Measurements from ENCODE around the gene NFKB1.

Gene NFKB1

DNA sequence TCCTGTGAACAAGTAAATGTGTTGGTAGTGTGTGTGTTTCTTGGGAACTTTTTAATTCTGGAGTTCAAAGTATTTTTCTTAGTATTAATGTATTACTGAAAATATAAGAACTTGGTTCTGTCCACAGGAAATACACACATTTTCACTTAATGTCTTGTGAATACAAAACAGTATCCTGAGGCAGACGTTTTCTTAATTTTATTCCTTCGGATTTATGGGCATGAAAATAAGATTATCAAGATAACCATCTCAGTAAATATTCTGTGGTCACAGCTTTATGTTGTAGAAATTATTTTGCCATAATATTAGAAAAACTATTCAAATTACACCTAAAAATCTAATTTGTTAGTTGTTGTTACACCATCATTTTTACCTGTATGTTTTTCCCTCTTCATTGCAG lies 29.8 kb downstream of the NFKB1 start:
- DNase-seq (ENCODE audit: low read depth in 2 of 3, low spot score in 2 of 3) = no peak

- DNase-seq (ENCODE audit: low read depth in 2 of 3, low spot score in 2 of 3) = no peak
Observed at GRCh38 chr4:102531462-102531861, 30.3 kb downstream of the NFKB1 start.

DNA sequence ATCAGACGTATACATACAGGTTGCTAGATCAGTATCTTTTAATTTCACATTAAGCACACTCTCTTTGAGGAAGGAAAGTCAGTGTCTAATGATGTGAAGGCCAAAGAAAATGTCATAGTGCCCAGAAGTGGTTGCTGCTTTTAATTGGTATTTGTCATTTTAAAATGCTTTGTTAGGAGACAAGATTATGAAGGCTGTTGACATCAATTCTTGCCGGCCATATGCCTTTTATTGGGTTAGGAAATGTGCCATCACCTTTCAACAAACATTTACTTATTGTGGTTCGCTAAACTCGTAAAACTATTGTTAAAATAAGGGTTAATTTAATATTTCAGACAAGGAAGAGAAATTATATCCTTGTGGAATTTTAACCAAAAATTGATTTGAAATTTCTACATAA lies 32.2 kb downstream of the NFKB1 start:
- DNase-seq (ENCODE audit: low read depth in 2 of 3, low spot score in 2 of 3) = no peak

DNA sequence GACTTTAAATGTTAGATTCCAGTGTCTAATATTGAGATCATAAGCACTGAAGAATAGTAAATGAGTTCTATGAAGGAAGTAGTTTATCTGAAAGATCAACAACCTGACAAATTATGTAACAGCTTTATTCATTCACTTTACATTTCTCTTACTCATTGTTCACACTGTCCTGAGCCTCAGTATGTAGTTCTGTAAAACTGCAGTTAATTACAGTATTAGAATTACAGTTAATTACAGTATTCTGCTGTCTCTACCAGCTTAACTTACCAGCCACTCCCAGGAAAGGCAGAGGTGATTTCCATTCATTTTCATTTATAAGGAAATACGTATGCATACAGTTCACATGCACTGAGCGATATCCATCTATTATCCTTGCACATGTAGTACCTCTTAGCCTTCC lies 32.7 kb downstream of the NFKB1 start:
- no peak for DNase-seq (ENCODE audit: low read depth in 2 of 3, low spot score in 2 of 3)

DNA sequence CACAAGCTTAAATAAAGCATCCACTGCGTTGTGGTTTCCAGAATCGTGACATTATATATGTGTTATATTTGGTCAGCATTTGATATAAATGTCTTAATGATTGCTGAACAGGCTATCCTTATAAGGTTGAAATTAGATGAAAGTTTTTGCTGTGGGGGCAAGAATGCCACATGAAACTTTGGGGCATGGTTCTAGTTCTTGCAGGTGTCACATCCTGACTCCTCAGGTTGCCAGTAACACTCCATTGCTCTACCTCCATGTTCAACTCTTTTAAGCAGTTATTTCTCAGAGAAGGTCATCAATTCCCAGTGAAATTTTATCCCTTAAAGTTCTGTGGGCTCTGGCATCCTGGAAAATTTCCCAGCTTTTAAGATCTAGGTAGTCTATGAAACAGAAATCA lies 33.7 kb downstream of the NFKB1 start:
- DNase-seq (ENCODE audit: low read depth in 2 of 3, low spot score in 2 of 3) = no peak

GRCh38 chr4:102535398-102536082 lies 34.4 kb downstream of the NFKB1 start:
- DNase-seq (ENCODE audit: low read depth in 2 of 3, low spot score in 2 of 3) = no peak

DNA sequence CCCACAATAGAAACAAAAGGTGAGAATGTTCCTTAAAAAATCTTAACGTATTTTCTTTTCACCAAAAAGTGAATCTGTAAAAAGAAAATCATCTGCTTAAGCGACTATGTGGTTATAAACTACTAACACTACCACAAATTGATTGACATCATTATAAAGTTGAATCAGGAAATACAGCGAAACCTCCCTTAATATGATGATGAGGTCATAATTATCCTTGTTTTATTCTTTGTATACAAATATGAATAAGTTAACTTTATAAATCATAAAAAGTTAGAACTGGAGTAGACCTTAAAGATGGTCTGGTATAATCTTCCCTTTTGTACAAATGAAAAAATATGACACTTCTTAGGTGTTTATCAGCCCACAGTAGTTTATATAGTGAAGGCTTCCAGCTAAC lies 35.6 kb downstream of the NFKB1 start:
- DNase-seq (ENCODE audit: low read depth in 2 of 3, low spot score in 2 of 3) = no peak

- DNase-seq (ENCODE audit: low read depth in 2 of 3, low spot score in 2 of 3) = no peak
Observed at GRCh38 chr4:102537269-102537668, 36.1 kb downstream of the NFKB1 start.

- DNase-seq (ENCODE audit: low read depth in 2 of 3, low spot score in 2 of 3) = no peak
Observed at GRCh38 chr4:102541697-102542096, 40.5 kb downstream of the NFKB1 start.

GRCh38 chr4:102543030-102543928 lies 42.1 kb downstream of the NFKB1 start:
- no peak for DNase-seq (ENCODE audit: low read depth in 2 of 3, low spot score in 2 of 3)

DNA sequence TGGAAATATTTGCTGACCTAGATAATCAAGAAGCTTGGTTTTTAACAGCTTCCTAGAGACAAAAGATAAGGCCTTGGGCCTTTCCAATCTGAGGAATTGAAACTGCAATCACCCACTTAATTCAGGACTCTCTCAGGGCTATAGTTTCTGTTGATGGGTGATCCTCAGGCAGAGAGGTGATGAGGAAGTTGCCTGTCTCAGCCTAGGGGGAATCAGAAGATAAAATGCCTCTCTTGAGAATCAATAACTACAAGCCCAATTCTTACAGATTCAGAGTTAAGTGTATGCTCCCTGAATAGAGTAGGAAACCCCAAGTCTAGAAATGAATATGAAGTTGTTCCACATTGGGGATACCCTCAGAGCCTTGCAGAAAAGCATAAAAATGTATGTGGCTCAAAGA lies 45.5 kb downstream of the NFKB1 start:
- DNase-seq (ENCODE audit: low read depth in 2 of 3, low spot score in 2 of 3) = no peak

DNA sequence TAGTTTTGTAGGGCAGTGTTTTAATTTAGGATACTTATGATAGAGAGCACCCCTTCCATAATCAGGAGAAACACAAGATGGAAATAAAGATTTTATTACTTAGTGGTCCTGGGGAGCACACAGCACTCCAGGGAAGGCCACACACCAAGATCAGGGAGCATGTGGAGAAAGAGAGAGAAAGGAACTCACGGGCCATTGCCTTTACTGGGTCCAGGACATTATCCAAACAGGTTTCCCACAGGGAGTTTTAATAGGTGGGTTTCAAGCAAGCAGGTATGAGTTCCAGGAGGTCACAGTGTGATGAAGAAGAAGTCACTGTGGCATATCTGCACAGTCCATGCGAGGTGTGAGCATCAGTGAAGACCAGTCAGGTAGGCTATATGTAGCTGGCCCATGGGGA lies 46.8 kb downstream of the NFKB1 start:
- no peak for DNase-seq (ENCODE audit: low read depth in 2 of 3, low spot score in 2 of 3)

- DNase-seq (ENCODE audit: low read depth in 2 of 3, low spot score in 2 of 3) = no peak
Observed at GRCh38 chr4:102551958-102552565, 50.9 kb downstream of the NFKB1 start.

DNA sequence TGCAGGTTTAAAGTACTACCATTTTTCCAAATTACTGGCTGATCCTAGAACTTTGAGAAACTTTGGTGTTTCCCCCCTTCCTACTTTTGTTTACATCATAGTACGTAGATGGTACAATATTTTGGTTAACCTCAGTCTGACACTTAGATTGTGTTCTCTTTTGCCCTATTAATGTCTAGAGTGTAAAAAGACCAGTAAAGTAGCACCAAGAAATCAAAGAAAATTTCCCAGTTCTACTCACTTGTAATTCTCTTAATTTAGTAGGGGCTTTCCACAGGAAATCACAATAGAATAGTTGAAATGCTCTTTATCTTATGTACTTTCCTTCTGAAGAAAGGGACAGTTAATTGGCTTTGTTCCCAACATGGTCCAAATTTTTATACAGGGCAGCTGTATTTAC lies 51.6 kb downstream of the NFKB1 start:
- DNase-seq (ENCODE audit: low read depth in 2 of 3, low spot score in 2 of 3) = no peak

DNA sequence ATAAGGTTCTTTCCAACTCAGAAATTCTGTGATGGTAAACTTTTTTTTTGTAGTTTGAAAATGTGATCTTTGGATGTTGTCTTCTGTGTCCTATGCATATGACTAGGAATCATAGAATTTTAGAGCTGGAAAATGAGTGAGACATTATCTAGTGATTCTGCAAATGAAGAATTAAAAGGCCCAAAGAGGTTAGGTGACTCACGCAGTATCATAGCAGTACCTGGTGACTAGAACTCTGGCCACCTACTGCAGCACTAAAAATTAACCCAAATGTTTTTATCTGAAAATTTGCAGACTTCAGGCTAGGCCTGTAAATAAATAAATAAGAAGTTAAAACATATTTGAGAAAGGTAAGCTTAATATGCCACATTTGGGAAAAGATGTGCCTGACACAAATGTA lies 52.8 kb downstream of the NFKB1 start:
- DNase-seq (ENCODE audit: low read depth in 2 of 3, low spot score in 2 of 3) = no peak

DNA sequence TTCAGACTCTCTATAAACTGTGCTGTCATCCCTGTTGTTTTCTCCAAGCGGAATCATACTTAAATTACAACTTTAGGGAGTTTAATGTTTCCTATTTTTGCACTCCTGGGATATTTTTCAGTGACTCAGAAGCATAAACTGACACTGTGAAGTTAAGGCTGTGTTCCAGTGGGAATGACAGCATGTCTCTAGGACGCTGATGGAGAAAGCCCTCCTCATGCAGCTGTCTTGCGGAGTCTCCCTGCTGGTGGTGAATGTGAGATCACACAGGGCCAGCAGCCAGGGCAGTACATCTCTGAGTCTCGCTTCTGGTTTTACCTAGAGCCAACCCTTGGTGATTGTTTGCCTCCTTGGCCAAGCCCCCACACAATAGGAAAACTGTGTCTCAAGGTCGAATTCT lies 53.3 kb downstream of the NFKB1 start:
- DNase-seq (ENCODE audit: low read depth in 2 of 3, low spot score in 2 of 3) = no peak

GRCh38 chr4:102554992-102555391 lies 53.8 kb downstream of the NFKB1 start:
- DNase-seq (ENCODE audit: low read depth in 2 of 3, low spot score in 2 of 3) = no peak

DNA sequence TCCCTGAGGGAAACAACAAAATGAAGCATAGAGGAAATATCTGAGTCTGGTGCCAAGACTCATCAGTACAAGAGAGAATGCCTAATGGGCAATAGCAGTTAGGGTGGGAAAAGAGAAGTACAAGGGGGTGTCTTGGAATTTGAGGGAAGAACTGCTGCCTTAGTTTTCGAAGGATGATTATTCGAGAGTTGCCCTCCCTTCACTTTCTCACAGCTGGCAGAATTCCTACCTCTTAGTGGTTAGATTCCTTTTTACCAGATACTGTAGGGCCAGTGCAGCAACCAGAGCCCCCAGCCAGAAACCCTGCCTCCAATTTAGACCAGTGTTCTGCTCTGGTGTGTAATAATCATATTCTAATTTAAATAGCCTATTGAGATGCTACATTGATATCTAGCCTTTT lies 56.5 kb downstream of the NFKB1 start:
- DNase-seq (ENCODE audit: low read depth in 2 of 3, low spot score in 2 of 3) = no peak

DNA sequence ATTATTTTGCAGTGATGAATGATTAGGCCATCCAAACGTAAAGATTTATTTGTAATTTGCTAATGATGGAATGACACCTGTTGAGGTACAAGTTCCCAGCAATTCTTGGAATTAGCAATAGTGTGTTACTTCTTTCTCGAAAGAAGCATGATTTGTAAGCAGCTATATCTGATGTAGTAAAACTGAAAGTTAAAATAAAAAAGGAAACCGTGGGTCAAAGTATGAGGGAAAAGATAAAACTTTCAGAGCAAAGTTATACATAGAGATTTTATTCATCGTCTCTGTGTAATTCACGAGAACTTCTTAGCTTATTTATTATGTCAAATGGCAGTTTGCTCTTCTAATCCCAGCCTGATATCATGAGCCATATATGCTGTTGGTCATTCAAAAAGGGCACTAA lies 59.0 kb downstream of the NFKB1 start:
- DNase-seq (ENCODE audit: low read depth in 2 of 3, low spot score in 2 of 3) = no peak

GRCh38 chr4:102560571-102561341 lies 59.6 kb downstream of the NFKB1 start:
- no peak for DNase-seq (ENCODE audit: low read depth in 2 of 3, low spot score in 2 of 3)

- DNase-seq (ENCODE audit: low read depth in 2 of 3, low spot score in 2 of 3) = no peak
Observed at GRCh38 chr4:102563000-102563399, 61.8 kb downstream of the NFKB1 start.
